ENCODE results near the gene NAA38. TPM values are rescaled to one million over a fixed set of nuclear protein-coding genes. Genes with fewer than 3 reads are reported as not detected.

NAA38 gene
- total RNA-seq, 5 donors from 2014 or later (not counting 1 experiment from before 2014, with no cell fraction given): 15.8 to 40.6 (median 33.6) TPM

GRCh38 chr17:7837408-7838088 is 19.8 kb downstream of the NAA38 start:
- H3K36me3 Mint-ChIP-seq: peaks cover 3% of the 10 kb centered on the region
- Histone ChIP-seq H3K27me3 (replicated peaks in 1 of 2; ENCODE audit: control insufficient read depth in 2 of 2, extremely low read depth in 1 of 2, insufficient read depth in 2 of 2, low read length in 1 of 2) (peaks cover 0 to 8% of the 10 kb centered on the region in 2 experiments), H3K36me3 (ENCODE audit: control insufficient read depth in 2 of 2, extremely low read depth in 1 of 2, insufficient read depth in 1 of 2, low read length in 1 of 2) (peaks cover 0 to 11% of the 10 kb centered on the region in 2 donors), H3K4me1 (ENCODE audit: control insufficient read depth in 1 of 2, extremely low read depth in 1 of 2, insufficient read depth in 2 of 2, low read length in 2 of 2) (peaks cover 44 to 85% of the 10 kb centered on the region in 2 experiments), H3K4me3 (ENCODE audit: control insufficient read depth in 1 of 2, extremely low read depth in 1 of 2, low read length in 1 of 2) (peak overlapping the region; percentile 90 to 95), H3K9me3 (no peaks in the 10 kb centered on the region), H3K27ac (ENCODE audit: low read length) (peak overlapping the region; percentile 100)
- no peaks in the 10 kb centered on the region for H3K9me3 Mint-ChIP-seq
- peak overlapping the region; percentile 89 to 93 for H3K27ac Mint-ChIP-seq
- POLR2A ChIA-PET: interaction anchor here in 1 of 2 donors (0.7 kb wide), 1 partner anchor 148 kb away, joined by 3 read pairs; no protein-coding TSS in a partner anchor
- CTCF ChIA-PET: interaction anchor here in 1 of 2 donors (0.6 to 0.7 kb wide), 2 partner anchors 20 to 701 kb away, joined by 3 read pairs; partner anchors contain the start of gene NAA38
- peaks cover 62 to 73% (median 62%) of the 10 kb centered on the region in 3 donors for H3K4me1 Mint-ChIP-seq
- H3K4me3 Mint-ChIP-seq: peak overlapping the region; percentile 98 to 100 (median 98)
- ATAC-seq (replicated peaks in 1 of 4) (no peak), DNase-seq (peak in 1 of 35 experiments; percentile 43)
- H3K27me3 Mint-ChIP-seq: peaks cover 0 to 1% of the 10 kb centered on the region in 2 donors
- whole genome bisulfite sequencing (ENCODE audit: insufficient coverage): 18% methylated on average over 3 of the region's 8 CpGs

GRCh38 chr17:7836596-7837407 is 20.6 kb downstream of the NAA38 start:
- 5% methylated on average over 7 of the region's 19 CpGs for WGBS (ENCODE audit: insufficient coverage)
- Histone ChIP-seq H3K36me3 (ENCODE audit: control insufficient read depth in 2 of 2, extremely low read depth in 1 of 2, insufficient read depth in 1 of 2, low read length in 1 of 2) (peaks cover 0 to 11% of the 10 kb centered on the region in 2 donors), H3K9me3 (no peaks in the 10 kb centered on the region), H3K4me1 (ENCODE audit: control insufficient read depth in 1 of 2, extremely low read depth in 1 of 2, insufficient read depth in 2 of 2, low read length in 2 of 2) (peaks cover 44 to 78% of the 10 kb centered on the region in 2 experiments), H3K4me3 (ENCODE audit: control insufficient read depth in 1 of 2, extremely low read depth in 1 of 2, low read length in 1 of 2) (peak overlapping the region; percentile 90 to 95), H3K27me3 (replicated peaks in 1 of 2; ENCODE audit: control insufficient read depth in 2 of 2, extremely low read depth in 1 of 2, insufficient read depth in 2 of 2, low read length in 1 of 2) (peaks cover 0 to 8% of the 10 kb centered on the region in 2 experiments), H3K27ac (ENCODE audit: low read length) (peak overlapping the region; percentile 100)
- peak overlapping the region; percentile 89 to 93 for H3K27ac Mint-ChIP-seq
- no peaks in the 10 kb centered on the region for H3K9me3 Mint-ChIP-seq
- ChIA-PET CTCF (interaction anchor here in 1 of 2 donors (0.7 kb wide), 1 partner anchor 700 kb away, joined by 3 read pairs; no protein-coding TSS in a partner anchor), POLR2A (interaction anchor here in 1 of 2 donors (0.7 kb wide), 1 partner anchor 147 kb away, joined by 3 read pairs; no protein-coding TSS in a partner anchor)
- peaks cover 58 to 66% (median 59%) of the 10 kb centered on the region in 3 donors for H3K4me1 Mint-ChIP-seq
- H3K36me3 Mint-ChIP-seq: peaks cover 3% of the 10 kb centered on the region
- no peak for ATAC-seq (replicated peaks in 1 of 4)
- H3K27me3 Mint-ChIP-seq: peaks cover 0 to 1% of the 10 kb centered on the region in 2 donors
- peak overlapping the region; percentile 98 to 100 (median 98) for H3K4me3 Mint-ChIP-seq
- DNase-seq: peak in 27 of 35 experiments; percentile 25 to 75 (median 45)

- H3K4me3 Mint-ChIP-seq: peak overlapping the region; percentile 98 to 100 (median 98)
- POLR2A ChIA-PET: interaction anchor here in 1 of 2 donors (0.7 to 1.6 kb wide), 5 partner anchors 7 to 149 kb away, joined by 3 to 7 read pairs (median 5); partner anchors contain the start of gene TP53
Observed at GRCh38 chr17:7835814-7836595, 21.4 kb downstream of the NAA38 start.

GRCh38 chr17:7834957-7835813 is 22.2 kb downstream of the NAA38 start:
- peak; percentile 56 to 65 (median 60) for ATAC-seq (replicated peaks in 1 of 4)
- peaks cover 45 to 50% (median 46%) of the 10 kb centered on the region in 3 donors for H3K4me1 Mint-ChIP-seq
- H3K4me3 Mint-ChIP-seq: peak overlapping the region; percentile 98 to 100 (median 98)
- H3K27ac ChIP-seq (ENCODE audit: low read length): peak overlapping the region; percentile 100
- peak overlapping the region; percentile 90 to 95 for H3K4me3 ChIP-seq (ENCODE audit: control insufficient read depth in 1 of 2, extremely low read depth in 1 of 2, low read length in 1 of 2)
- WGBS (ENCODE audit: insufficient coverage): 0% methylated on average over 63 of the region's 69 CpGs
- peaks cover 32 to 63% of the 10 kb centered on the region in 2 experiments for H3K4me1 ChIP-seq (ENCODE audit: control insufficient read depth in 1 of 2, extremely low read depth in 1 of 2, insufficient read depth in 2 of 2, low read length in 2 of 2)
- H3K27me3 Mint-ChIP-seq: peaks cover 0 to 1% of the 10 kb centered on the region in 2 donors
- ChIA-PET CTCF (interaction anchor here (0.5 to 1.8 kb wide), 14 partner anchors 8 to 905 kb away, joined by 3 to 8 read pairs (median 5); partner anchors contain the start of genes CYB5D1 (in 1 of the 2), NAA38 (in 1 of the 2) and TP53 (in 1 of the 2)), POLR2A (interaction anchor here in 1 of 2 donors (0.6 to 1.6 kb wide), 8 partner anchors 8 to 316 kb away, joined by 3 to 11 read pairs (median 5); partner anchors contain the start of genes NAA38 and TP53)
- peak; percentile 67 to 95 (median 90) for DNase-seq
- peaks cover 0 to 16% of the 10 kb centered on the region in 2 experiments for H3K27me3 ChIP-seq (replicated peaks in 1 of 2; ENCODE audit: control insufficient read depth in 2 of 2, extremely low read depth in 1 of 2, insufficient read depth in 2 of 2, low read length in 1 of 2)
- no peaks in the 10 kb centered on the region for H3K9me3 Mint-ChIP-seq
- no peaks in the 10 kb centered on the region for H3K36me3 Mint-ChIP-seq
- peak overlapping the region; percentile 97 for H3K27ac Mint-ChIP-seq
- H3K36me3 ChIP-seq (ENCODE audit: control insufficient read depth in 2 of 2, extremely low read depth in 1 of 2, insufficient read depth in 1 of 2, low read length in 1 of 2): peaks cover 0 to 4% of the 10 kb centered on the region in 2 donors
- no peaks in the 10 kb centered on the region for H3K9me3 ChIP-seq

More at GRCh38 chr17:7835814-7836595, 21.4 kb downstream of the NAA38 start:
- peaks cover 0 to 10% of the 10 kb centered on the region in 2 experiments for H3K27me3 ChIP-seq (replicated peaks in 1 of 2; ENCODE audit: control insufficient read depth in 2 of 2, extremely low read depth in 1 of 2, insufficient read depth in 2 of 2, low read length in 1 of 2)
- CTCF ChIA-PET: interaction anchor here in 1 of 2 donors (1.2 to 1.8 kb wide), 3 partner anchors 9 to 149 kb away, joined by 5 to 6 read pairs (median 6); partner anchors contain the start of gene TP53
- Mint-ChIP-seq H3K27me3 (peaks cover 0 to 1% of the 10 kb centered on the region in 2 donors), H3K4me1 (peaks cover 53 to 58% (median 54%) of the 10 kb centered on the region in 3 donors), H3K36me3 (peaks cover 3% of the 10 kb centered on the region), H3K27ac (peak overlapping the region; percentile 92 to 93), H3K9me3 (no peaks in the 10 kb centered on the region)
- peak in 2 of 4 experiments; percentile 1 to 7 for ATAC-seq (replicated peaks in 1 of 4)
- peak overlapping the region; percentile 100 for H3K27ac ChIP-seq (ENCODE audit: low read length)
- peak overlapping the region; percentile 90 to 95 for H3K4me3 ChIP-seq (ENCODE audit: control insufficient read depth in 1 of 2, extremely low read depth in 1 of 2, low read length in 1 of 2)
- H3K9me3 ChIP-seq: no peaks in the 10 kb centered on the region
- DNase-seq: peak in 17 of 35 experiments; percentile 15 to 80 (median 41)
- peaks cover 0 to 11% of the 10 kb centered on the region in 2 donors for H3K36me3 ChIP-seq (ENCODE audit: control insufficient read depth in 2 of 2, extremely low read depth in 1 of 2, insufficient read depth in 1 of 2, low read length in 1 of 2)
- peaks cover 40 to 70% of the 10 kb centered on the region in 2 experiments for H3K4me1 ChIP-seq (ENCODE audit: control insufficient read depth in 1 of 2, extremely low read depth in 1 of 2, insufficient read depth in 2 of 2, low read length in 2 of 2)
- WGBS (ENCODE audit: insufficient coverage): under 1% methylated on average over 61 of the region's 61 CpGs

Measured in T-cell (primary cell).